HEK293 (cell line): ENCODE data around the gene FUT3.

ENCODE experiments used
- CTCF ChIA-PET: fragments of 350-600 bp; formaldehyde crosslinking; extraction: SDS; loops from one replicate; lab custom pipeline; 2021; ENCODE audit warnings: antibody characterized with exemption; lab: Yijun Ruan, JAX
- POLR2A ChIA-PET: fragments of 300-600 bp; formaldehyde crosslinking; extraction: SDS; loops from one replicate; lab custom pipeline; 2020; ENCODE audit warnings: antibody characterized with exemption, inconsistent platforms; lab: Yijun Ruan, JAX
- H3K27ac ChIP-seq: fragments of 200-500 bp; sonication (Bioruptor generic); 2 replicates; pipeline ENCODE4 v1.5.1; 2014; ENCODE audit warnings: low read depth, low read length, control low read depth, inconsistent platforms; ENCODE audit errors: extremely low read depth
- H3K36me3 ChIP-seq, 2 experiments: fragments of 200-500 bp in 1 of 2; sonication (Bioruptor generic) in 1 of 2; 1 replicate in 1 of 2; 2 replicates in 1 of 2; pipeline ENCODE4 v1.5.1; 2014 to 2017; ENCODE audit warnings: inconsistent platforms in 2 of 2, low read length in 2 of 2; ENCODE audit not compliant: control insufficient read depth in 2 of 2, insufficient read depth in 1 of 2
- H3K4me1 ChIP-seq: fragments of 200-500 bp; sonication (Bioruptor generic); 2 replicates; pipeline ENCODE4 v1.5.1; 2014; ENCODE audit warnings: mild to moderate bottlenecking, low read length, inconsistent platforms; ENCODE audit not compliant: control insufficient read depth, insufficient read depth
- H3K4me3 ChIP-seq: 2 replicates; pipeline ENCODE4 v1.5.1; 2011; ENCODE audit warnings: low read depth, mild to moderate bottlenecking, control low read depth, low read length, moderate library complexity
- H3K9me3 ChIP-seq: fragments of 200-500 bp; sonication (Bioruptor generic); 2 replicates; pipeline ENCODE4 v1.5.1; 2014; ENCODE audit warnings: low read depth, low read length, inconsistent platforms; ENCODE audit not compliant: control insufficient read depth, insufficient read depth
- GLIS1 ChIP-seq: fragments of 450-650 bp; formaldehyde crosslinking; IDR thresholded peaks from 2 replicates; pipeline ENCODE4 v1.5.1; 2016; ENCODE audit warnings: missing biosample characterization, missing genetic modification characterization
- PRDM1 ChIP-seq: fragments of 450-650 bp; formaldehyde crosslinking; IDR thresholded peaks from 2 replicates; pipeline ENCODE4; 2016; ENCODE audit warnings: missing biosample characterization, missing genetic modification characterization
- PRDM10 ChIP-seq: fragments of 450-650 bp; formaldehyde crosslinking; IDR thresholded peaks from 2 replicates; pipeline ENCODE4 v1.5.1; 2016; ENCODE audit warnings: missing biosample characterization, missing genetic modification characterization
- RBAK ChIP-seq: fragments of 450-650 bp; formaldehyde crosslinking; IDR thresholded peaks from 2 replicates; pipeline ENCODE4 v1.5.1; 2016; ENCODE audit warnings: missing biosample characterization, missing genetic modification characterization
- SCRT1 ChIP-seq: fragments of 450-650 bp; formaldehyde crosslinking; IDR thresholded peaks from 2 replicates; pipeline ENCODE4 v1.5.1; 2016; ENCODE audit warnings: missing biosample characterization, missing genetic modification characterization, borderline replicate concordance
- SCRT2 ChIP-seq: fragments of 450-650 bp; formaldehyde crosslinking; IDR thresholded peaks from 2 replicates; pipeline ENCODE4 v1.5.1; 2016; ENCODE audit warnings: missing biosample characterization, missing genetic modification characterization
- ZBTB11 ChIP-seq: fragments of 450-650 bp; formaldehyde crosslinking; conservative IDR thresholded peaks from 2 replicates; pipeline ENCODE4 v1.5.1; 2016; ENCODE audit warnings: low read depth, missing biosample characterization, missing genetic modification characterization
- ZBTB17 ChIP-seq: fragments of 450-650 bp; formaldehyde crosslinking; IDR thresholded peaks from 2 replicates; pipeline ENCODE4 v1.5.1; 2016; ENCODE audit warnings: missing biosample characterization, missing genetic modification characterization
- ZBTB48 ChIP-seq: fragments of 450-650 bp; formaldehyde crosslinking; IDR thresholded peaks from 2 replicates; pipeline ENCODE4 v1.5.1; 2016; ENCODE audit warnings: missing biosample characterization, missing genetic modification characterization
- ZBTB8A ChIP-seq: fragments of 450-650 bp; formaldehyde crosslinking; IDR thresholded peaks from 2 replicates; pipeline ENCODE4 v1.5.1; 2016; ENCODE audit warnings: missing biosample characterization, missing genetic modification characterization
- ZFP69B ChIP-seq: fragments of 450-650 bp; formaldehyde crosslinking; IDR thresholded peaks from 2 replicates; pipeline ENCODE4 v1.5.1; 2016; ENCODE audit warnings: missing biosample characterization, missing genetic modification characterization
- ZNF169 ChIP-seq: fragments of 450-650 bp; formaldehyde crosslinking; IDR thresholded peaks from 2 replicates; pipeline ENCODE4 v1.5.1; 2016; ENCODE audit warnings: missing biosample characterization, missing genetic modification characterization
- ZNF214 ChIP-seq: fragments of 450-650 bp; formaldehyde crosslinking; IDR thresholded peaks from 2 replicates; pipeline ENCODE4 v1.5.1; 2017; ENCODE audit warnings: missing biosample characterization, mild to moderate bottlenecking, missing genetic modification characterization, borderline replicate concordance
- ZNF510 ChIP-seq: fragments of 450-650 bp; formaldehyde crosslinking; IDR thresholded peaks from 2 replicates; pipeline ENCODE4 v1.5.1; 2018; ENCODE audit warnings: mild to moderate bottlenecking, missing genetic modification characterization, missing biosample characterization; ENCODE audit not compliant: insufficient replicate concordance
- ZNF555 ChIP-seq: fragments of 450-650 bp; formaldehyde crosslinking; conservative IDR thresholded peaks from 2 replicates; pipeline ENCODE4 v1.5.1; 2017; ENCODE audit warnings: missing biosample characterization, mild to moderate bottlenecking, missing genetic modification characterization, inconsistent platforms
- ZNF558 ChIP-seq: fragments of 450-650 bp; formaldehyde crosslinking; IDR thresholded peaks from 2 replicates; pipeline ENCODE4 v1.5.1; 2016; ENCODE audit warnings: missing biosample characterization, missing genetic modification characterization
- ZNF624 ChIP-seq: fragments of 450-650 bp; formaldehyde crosslinking; IDR thresholded peaks from 2 replicates; pipeline ENCODE4 v1.5.1; 2017; ENCODE audit warnings: missing biosample characterization, missing genetic modification characterization
- ZNF629 ChIP-seq: fragments of 450-650 bp; formaldehyde crosslinking; IDR thresholded peaks from 2 replicates; pipeline ENCODE4 v1.5.1; 2017; ENCODE audit warnings: missing biosample characterization, missing genetic modification characterization
- ZNF692 ChIP-seq: fragments of 450-650 bp; formaldehyde crosslinking; IDR thresholded peaks from 2 replicates; pipeline ENCODE4 v1.5.1; 2016; ENCODE audit warnings: missing biosample characterization, missing genetic modification characterization
- ZNF768 ChIP-seq: fragments of 450-650 bp; formaldehyde crosslinking; IDR thresholded peaks from 2 replicates; pipeline ENCODE4 v1.5.1; 2018; ENCODE audit warnings: missing biosample characterization, mild to moderate bottlenecking, missing genetic modification characterization
- ZNF791 ChIP-seq: fragments of 450-650 bp; formaldehyde crosslinking; IDR thresholded peaks from 2 replicates; pipeline ENCODE4 v1.5.1; 2016; ENCODE audit warnings: missing biosample characterization, missing genetic modification characterization
- ZNF830 ChIP-seq: fragments of 450-650 bp; IDR thresholded peaks from 2 replicates; pipeline ENCODE4 v1.5.0; 2018; ENCODE audit warnings: missing biosample characterization, missing genetic modification characterization, low read depth, mild to moderate bottlenecking, moderate library complexity
- ZSCAN4 ChIP-seq: fragments of 450-650 bp; formaldehyde crosslinking; IDR thresholded peaks from 2 replicates; pipeline ENCODE4 v1.5.1; 2017; ENCODE audit warnings: missing biosample characterization, missing genetic modification characterization
- TF ChIP-seq, protein P1 (sequence below): fragments of 450-650 bp; formaldehyde crosslinking; IDR thresholded peaks from 2 replicates; pipeline ENCODE4 v1.5.0; 2017; ENCODE audit warnings: missing biosample characterization, missing genetic modification characterization, borderline replicate concordance
- TF ChIP-seq, protein P2 (sequence below): fragments of 450-650 bp; formaldehyde crosslinking; IDR thresholded peaks from 2 replicates; pipeline ENCODE4 v1.5.1; 2016; ENCODE audit warnings: missing biosample characterization, missing genetic modification characterization

The FUT3 gene

GRCh38 chr19:5850743-5851293, 431 bp downstream of the FUT3 start (continued):
- TF ChIP-seq ZNF624 (tag by site-specific recombination) (no peak), SCRT2 (tag by site-specific recombination) (peak; percentile 55; the same call in 1 of the 2 replicates), ZBTB17 (tag by site-specific recombination) (peak; percentile 52), ZBTB8A (tag by site-specific recombination) (no peak), ZBTB11 (no peak), ZNF791 (no peak), GLIS1 (tag by site-specific recombination) (0 out of 2 replicates have a peak, but pooled peaks have one; percentile 12), ZNF629 (tag by site-specific recombination) (0 out of 2 replicates have a peak, but pooled peaks have one; percentile 17), ZNF830 (tag by site-specific recombination) (no peak), ZFP69B (tag by site-specific recombination) (no peak), ZNF692 (tag by site-specific recombination) (peak; percentile 29; the same call in 1 of the 2 replicates), PRDM10 (tag by site-specific recombination) (0 out of 2 replicates have a peak, but pooled peaks have one; percentile 17), SCRT1 (tag by site-specific recombination) (0 out of 2 replicates have a peak, but pooled peaks have one; percentile 36), ZBTB48 (tag by site-specific recombination) (no peak), ZNF555 (no peak)

GRCh38 chr19:5850189-5850588, 1.1 kb downstream of the FUT3 start:
- Histone ChIP-seq H3K4me3 (no peak overlapping the region), H3K36me3 (no peaks in the 10 kb centered on the region), H3K9me3 (no peaks in the 10 kb centered on the region), H3K27ac (no peak overlapping the region), H3K4me1 (no peaks in the 10 kb centered on the region)
- ChIA-PET CTCF (interaction anchor here (0.6 to 2.1 kb wide), 2 partner anchors 11 to 46 kb away, joined by 5 to 9 read pairs; partner anchors contain the start of gene FUT6), POLR2A (no interaction called here)
- TF ChIP-seq, protein P1, sequence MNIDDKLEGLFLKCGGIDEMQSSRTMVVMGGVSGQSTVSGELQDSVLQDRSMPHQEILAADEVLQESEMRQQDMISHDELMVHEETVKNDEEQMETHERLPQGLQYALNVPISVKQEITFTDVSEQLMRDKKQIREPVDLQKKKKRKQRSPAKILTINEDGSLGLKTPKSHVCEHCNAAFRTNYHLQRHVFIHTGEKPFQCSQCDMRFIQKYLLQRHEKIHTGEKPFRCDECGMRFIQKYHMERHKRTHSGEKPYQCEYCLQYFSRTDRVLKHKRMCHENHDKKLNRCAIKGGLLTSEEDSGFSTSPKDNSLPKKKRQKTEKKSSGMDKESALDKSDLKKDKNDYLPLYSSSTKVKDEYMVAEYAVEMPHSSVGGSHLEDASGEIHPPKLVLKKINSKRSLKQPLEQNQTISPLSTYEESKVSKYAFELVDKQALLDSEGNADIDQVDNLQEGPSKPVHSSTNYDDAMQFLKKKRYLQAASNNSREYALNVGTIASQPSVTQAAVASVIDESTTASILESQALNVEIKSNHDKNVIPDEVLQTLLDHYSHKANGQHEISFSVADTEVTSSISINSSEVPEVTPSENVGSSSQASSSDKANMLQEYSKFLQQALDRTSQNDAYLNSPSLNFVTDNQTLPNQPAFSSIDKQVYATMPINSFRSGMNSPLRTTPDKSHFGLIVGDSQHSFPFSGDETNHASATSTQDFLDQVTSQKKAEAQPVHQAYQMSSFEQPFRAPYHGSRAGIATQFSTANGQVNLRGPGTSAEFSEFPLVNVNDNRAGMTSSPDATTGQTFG (tag by site-specific recombination), result no peak
- TF ChIP-seq ZNF768 (tag by site-specific recombination) (no peak), PRDM1 (no peak), ZNF169 (no peak), ZSCAN4 (tag by site-specific recombination) (no peak), RBAK (tag by site-specific recombination) (no peak), ZNF214 (tag by site-specific recombination) (no peak), ZNF558 (tag by site-specific recombination) (no peak), ZNF510 (tag by site-specific recombination) (no peak)
- TF ChIP-seq, protein P2, sequence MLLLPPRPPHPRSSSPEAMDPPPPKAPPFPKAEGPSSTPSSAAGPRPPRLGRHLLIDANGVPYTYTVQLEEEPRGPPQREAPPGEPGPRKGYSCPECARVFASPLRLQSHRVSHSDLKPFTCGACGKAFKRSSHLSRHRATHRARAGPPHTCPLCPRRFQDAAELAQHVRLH (tag by site-specific recombination), result no peak
